ENCODE measurements around the gene HDHD5. TPM values are rescaled to one million over a fixed set of nuclear protein-coding genes. Genes with fewer than 3 reads are reported as not detected.

Gene HDHD5
- polyA plus RNA-seq, 1 donor from 2014 or later, result 91.3 TPM

DNA sequence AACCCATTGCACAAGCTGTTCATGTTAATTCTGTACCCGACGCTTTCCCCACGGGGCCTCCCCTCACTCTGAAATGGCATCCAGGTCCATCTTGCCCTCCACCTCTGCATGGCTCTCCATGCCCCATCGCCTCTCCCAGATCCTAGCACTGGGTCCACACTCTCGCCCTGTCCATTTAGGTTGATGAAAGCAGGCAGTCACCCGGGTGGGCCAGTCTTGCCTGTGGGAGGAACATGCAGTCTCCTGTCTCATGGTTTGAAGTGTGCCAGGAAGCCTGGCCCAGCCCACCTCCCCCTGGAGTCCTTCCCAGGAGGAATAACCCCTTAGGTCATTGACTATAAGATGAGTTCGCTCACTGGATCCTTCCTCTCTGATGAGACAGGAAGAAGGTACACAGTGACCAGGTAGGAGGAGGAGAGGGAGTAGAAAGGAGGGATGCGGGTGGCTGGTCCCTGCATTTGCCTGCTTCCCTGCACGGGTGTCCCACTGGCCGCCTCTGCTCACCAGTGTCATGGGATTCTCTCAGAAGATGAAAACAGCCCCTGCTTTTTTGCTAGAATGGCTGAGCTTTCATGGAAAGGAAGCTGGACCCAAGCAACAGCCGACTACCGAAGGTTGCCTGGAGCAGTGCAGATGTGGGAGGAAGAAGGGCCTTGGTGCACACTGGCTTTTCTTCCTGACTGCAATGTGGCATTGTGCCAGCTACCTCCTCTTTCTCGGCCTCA, 44.7 kb downstream of the HDHD5 start:
- H3K27ac ChIP-seq (ENCODE audit: low read length), result no peak overlapping the region
- TF ChIP-seq, protein P1, sequence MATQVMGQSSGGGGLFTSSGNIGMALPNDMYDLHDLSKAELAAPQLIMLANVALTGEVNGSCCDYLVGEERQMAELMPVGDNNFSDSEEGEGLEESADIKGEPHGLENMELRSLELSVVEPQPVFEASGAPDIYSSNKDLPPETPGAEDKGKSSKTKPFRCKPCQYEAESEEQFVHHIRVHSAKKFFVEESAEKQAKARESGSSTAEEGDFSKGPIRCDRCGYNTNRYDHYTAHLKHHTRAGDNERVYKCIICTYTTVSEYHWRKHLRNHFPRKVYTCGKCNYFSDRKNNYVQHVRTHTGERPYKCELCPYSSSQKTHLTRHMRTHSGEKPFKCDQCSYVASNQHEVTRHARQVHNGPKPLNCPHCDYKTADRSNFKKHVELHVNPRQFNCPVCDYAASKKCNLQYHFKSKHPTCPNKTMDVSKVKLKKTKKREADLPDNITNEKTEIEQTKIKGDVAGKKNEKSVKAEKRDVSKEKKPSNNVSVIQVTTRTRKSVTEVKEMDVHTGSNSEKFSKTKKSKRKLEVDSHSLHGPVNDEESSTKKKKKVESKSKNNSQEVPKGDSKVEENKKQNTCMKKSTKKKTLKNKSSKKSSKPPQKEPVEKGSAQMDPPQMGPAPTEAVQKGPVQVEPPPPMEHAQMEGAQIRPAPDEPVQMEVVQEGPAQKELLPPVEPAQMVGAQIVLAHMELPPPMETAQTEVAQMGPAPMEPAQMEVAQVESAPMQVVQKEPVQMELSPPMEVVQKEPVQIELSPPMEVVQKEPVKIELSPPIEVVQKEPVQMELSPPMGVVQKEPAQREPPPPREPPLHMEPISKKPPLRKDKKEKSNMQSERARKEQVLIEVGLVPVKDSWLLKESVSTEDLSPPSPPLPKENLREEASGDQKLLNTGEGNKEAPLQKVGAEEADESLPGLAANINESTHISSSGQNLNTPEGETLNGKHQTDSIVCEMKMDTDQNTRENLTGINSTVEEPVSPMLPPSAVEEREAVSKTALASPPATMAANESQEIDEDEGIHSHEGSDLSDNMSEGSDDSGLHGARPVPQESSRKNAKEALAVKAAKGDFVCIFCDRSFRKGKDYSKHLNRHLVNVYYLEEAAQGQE (IDR thresholded peaks at IDR 0.05; ENCODE audit: borderline replicate concordance), result no peak
- no peak for TF ChIP-seq POLR2AphosphoS5 (IDR thresholded peaks at IDR 0.05)
- no peak for TF ChIP-seq SMC3 (conservative IDR thresholded peaks at IDR 0.05; ENCODE audit: poor library complexity)
- TF ChIP-seq EP300 (conservative IDR thresholded peaks at IDR 0.05; ENCODE audit: poor library complexity, severe bottlenecking), result no peak
- TF ChIP-seq RAD21 (conservative IDR thresholded peaks at IDR 0.05), result no peak
- no peak for TF ChIP-seq MXI1 (conservative IDR thresholded peaks at IDR 0.05; ENCODE audit: poor library complexity, severe bottlenecking)
- no peak for TF ChIP-seq EZH2 (IDR thresholded peaks at IDR 0.05; ENCODE audit: borderline replicate concordance, insufficient read depth, low read length, poor library complexity, severe bottlenecking)
- TF ChIP-seq, protein P2, sequence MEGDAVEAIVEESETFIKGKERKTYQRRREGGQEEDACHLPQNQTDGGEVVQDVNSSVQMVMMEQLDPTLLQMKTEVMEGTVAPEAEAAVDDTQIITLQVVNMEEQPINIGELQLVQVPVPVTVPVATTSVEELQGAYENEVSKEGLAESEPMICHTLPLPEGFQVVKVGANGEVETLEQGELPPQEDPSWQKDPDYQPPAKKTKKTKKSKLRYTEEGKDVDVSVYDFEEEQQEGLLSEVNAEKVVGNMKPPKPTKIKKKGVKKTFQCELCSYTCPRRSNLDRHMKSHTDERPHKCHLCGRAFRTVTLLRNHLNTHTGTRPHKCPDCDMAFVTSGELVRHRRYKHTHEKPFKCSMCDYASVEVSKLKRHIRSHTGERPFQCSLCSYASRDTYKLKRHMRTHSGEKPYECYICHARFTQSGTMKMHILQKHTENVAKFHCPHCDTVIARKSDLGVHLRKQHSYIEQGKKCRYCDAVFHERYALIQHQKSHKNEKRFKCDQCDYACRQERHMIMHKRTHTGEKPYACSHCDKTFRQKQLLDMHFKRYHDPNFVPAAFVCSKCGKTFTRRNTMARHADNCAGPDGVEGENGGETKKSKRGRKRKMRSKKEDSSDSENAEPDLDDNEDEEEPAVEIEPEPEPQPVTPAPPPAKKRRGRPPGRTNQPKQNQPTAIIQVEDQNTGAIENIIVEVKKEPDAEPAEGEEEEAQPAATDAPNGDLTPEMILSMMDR (IDR thresholded peaks at IDR 0.05; ENCODE audit: poor library complexity, severe bottlenecking), result no peak
- TF ChIP-seq TAF1 (IDR thresholded peaks at IDR 0.05; ENCODE audit: low read depth), result no peak
- no peak overlapping the region for H2AFZ ChIP-seq (ENCODE audit: low read depth, low read length)
- H4K20me1 ChIP-seq (ENCODE audit: insufficient read depth), result no peaks in the 10 kb centered on the region
- no peaks in the 10 kb centered on the region for H3F3A ChIP-seq (ENCODE audit: insufficient read depth, low read length, poor library complexity, severe bottlenecking)
- no peaks in the 10 kb centered on the region for H3K27me3 ChIP-seq (ENCODE audit: insufficient read depth, low read depth, low read length)
- H3K9me2 ChIP-seq (ENCODE audit: insufficient read depth, low read length), result no peaks in the 10 kb centered on the region
- no peak overlapping the region for H3K4me3 ChIP-seq (ENCODE audit: low read length)
- H3K4me2 ChIP-seq (ENCODE audit: low read length), result no peak overlapping the region
- H3K36me3 ChIP-seq (ENCODE audit: insufficient read depth, low read length), result no peaks in the 10 kb centered on the region
- H3K9me3 ChIP-seq (ENCODE audit: low read length), result no peaks in the 10 kb centered on the region
- H3K9ac ChIP-seq (ENCODE audit: low read length), result no peak overlapping the region
- peaks cover 5% of the 10 kb centered on the region for H3K79me2 ChIP-seq (replicated peaks; ENCODE audit: insufficient read depth, low read length)

DNA sequence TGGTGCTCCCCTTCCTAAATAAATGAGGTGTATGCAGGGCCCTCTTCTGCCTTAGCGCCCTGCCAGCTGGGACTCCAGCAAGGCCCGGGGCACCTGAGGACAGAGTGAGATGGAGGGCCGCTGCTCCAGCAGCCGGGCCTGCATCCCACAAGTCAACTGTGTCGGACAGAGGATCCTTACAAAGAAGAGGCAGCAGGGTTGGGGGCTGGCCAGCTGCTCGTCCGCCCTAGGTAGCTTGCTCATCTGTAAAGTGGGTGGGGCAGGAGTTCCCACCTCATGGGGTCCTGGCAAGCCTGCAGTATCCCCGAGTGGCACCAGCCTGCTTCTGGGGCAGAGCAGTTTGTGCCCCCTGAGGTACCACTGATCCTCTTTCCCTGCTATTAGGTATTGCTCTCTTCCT, 45.5 kb downstream of the HDHD5 start:
- no peak overlapping the region for H2AFZ ChIP-seq (ENCODE audit: low read depth, low read length)
- H4K20me1 ChIP-seq (ENCODE audit: insufficient read depth), result no peaks in the 10 kb centered on the region
- H3K9me2 ChIP-seq (ENCODE audit: insufficient read depth, low read length), result no peaks in the 10 kb centered on the region
- no peaks in the 10 kb centered on the region for H3K27me3 ChIP-seq (ENCODE audit: insufficient read depth, low read depth, low read length)
- no peaks in the 10 kb centered on the region for H3K79me2 ChIP-seq (replicated peaks; ENCODE audit: insufficient read depth, low read length)
- TF ChIP-seq POLR2AphosphoS5 (IDR thresholded peaks at IDR 0.05) (no peak), EP300 (conservative IDR thresholded peaks at IDR 0.05; ENCODE audit: poor library complexity, severe bottlenecking) (no peak), RAD21 (conservative IDR thresholded peaks at IDR 0.05) (no peak), TAF1 (IDR thresholded peaks at IDR 0.05; ENCODE audit: low read depth) (no peak), EZH2 (IDR thresholded peaks at IDR 0.05; ENCODE audit: borderline replicate concordance, insufficient read depth, low read length, poor library complexity, severe bottlenecking) (no peak), SMC3 (conservative IDR thresholded peaks at IDR 0.05; ENCODE audit: poor library complexity) (no peak), MXI1 (conservative IDR thresholded peaks at IDR 0.05; ENCODE audit: poor library complexity, severe bottlenecking) (no peak)
- TF ChIP-seq, protein P2 (IDR thresholded peaks at IDR 0.05; ENCODE audit: poor library complexity, severe bottlenecking), result no peak
- TF ChIP-seq, protein P1 (IDR thresholded peaks at IDR 0.05; ENCODE audit: borderline replicate concordance), result no peak
- no peak overlapping the region for H3K27ac ChIP-seq (ENCODE audit: low read length)
- no peaks in the 10 kb centered on the region for H3K9me3 ChIP-seq (ENCODE audit: low read length)
- H3K4me3 ChIP-seq (ENCODE audit: low read length), result no peak overlapping the region
- H3F3A ChIP-seq (ENCODE audit: insufficient read depth, low read length, poor library complexity, severe bottlenecking), result no peaks in the 10 kb centered on the region
- H3K36me3 ChIP-seq (ENCODE audit: insufficient read depth, low read length), result no peaks in the 10 kb centered on the region
- H3K4me2 ChIP-seq (ENCODE audit: low read length), result no peak overlapping the region
- H3K9ac ChIP-seq (ENCODE audit: low read length), result no peak overlapping the region

Data from neural cell (in vitro differentiated cells).